Smooth muscle cell (in vitro differentiated cells): ENCODE results near the gene ZNF780B. TPM values are rescaled to one million over a fixed set of nuclear protein-coding genes. Genes with fewer than 3 reads are reported as not detected.

Experiments
- DNase-seq: peaks from one replicate; lab custom pipeline; 2025; ENCODE audit not compliant: unreplicated experiment; lab: John Stamatoyannopoulos, UW
- H2AFZ ChIP-seq: fragments of 200-600 bp; sonication (generic); 2 replicates; pipeline ENCODE4 v1.6.0; 2016; ENCODE audit warnings: antibody characterized with exemption, low read depth, mild to moderate bottlenecking
- H3F3A ChIP-seq: fragments of 200-600 bp; sonication (generic); 2 replicates; pipeline ENCODE4 v1.6.0; 2017; ENCODE audit warnings: antibody characterized with exemption, low read depth
- H3K27ac ChIP-seq: fragments of 200-600 bp; sonication (generic); 2 replicates; pipeline ENCODE4 v1.5.1; 2016; ENCODE audit warnings: low read depth, mild to moderate bottlenecking
- H3K27me3 ChIP-seq: fragments of 200-600 bp; sonication (generic); 2 replicates; pipeline ENCODE4 v1.6.1; 2016; ENCODE audit warnings: low read depth, mild to moderate bottlenecking
- H3K36me3 ChIP-seq: fragments of 200-600 bp; sonication (generic); 2 replicates; pipeline ENCODE4 v1.5.1; 2016; ENCODE audit warnings: low read depth
- H3K4me1 ChIP-seq: fragments of 200-600 bp; sonication (generic); 2 replicates; pipeline ENCODE4 v1.5.1; 2016; ENCODE audit warnings: low read depth
- H3K4me2 ChIP-seq: fragments of 200-600 bp; sonication (generic); 2 replicates; pipeline ENCODE4 v1.6.0; 2016; ENCODE audit warnings: mild to moderate bottlenecking
- H3K4me3 ChIP-seq: fragments of 200-600 bp; sonication (generic); 2 replicates; pipeline ENCODE4 v1.5.1; 2016; ENCODE audit warnings: mild to moderate bottlenecking
- H3K79me2 ChIP-seq: fragments of 200-600 bp; sonication (generic); 2 replicates; pipeline ENCODE4 v1.6.0; 2016; ENCODE audit warnings: low read depth, mild to moderate bottlenecking
- H3K9ac ChIP-seq: fragments of 200-600 bp; sonication (generic); 2 replicates; pipeline ENCODE4 v1.6.0; 2016; ENCODE audit warnings: low read depth
- H3K9me3 ChIP-seq: fragments of 200-600 bp; sonication (generic); replicated peaks from 2 replicates; pipeline ENCODE4 v1.5.1; 2016; ENCODE audit warnings: low read depth
- H4K20me1 ChIP-seq: fragments of 200-600 bp; sonication (generic); 2 replicates; pipeline ENCODE4 v1.6.0; 2016; ENCODE audit warnings: low read depth
- CTCF ChIP-seq: fragments of 200-600 bp; sonication (generic); IDR thresholded peaks from 2 replicates; pipeline ENCODE4 v1.5.1; 2017; ENCODE audit warnings: borderline replicate concordance, mild to moderate bottlenecking, antibody characterized with exemption; ENCODE audit not compliant: insufficient read depth, poor library complexity, severe bottlenecking
- WGBS: methylation state at CpG from one replicate; pipeline ENCODE4 v1.1.7; 2016; ENCODE audit warnings: low lambda C conversion rate; 5-methylcytosine and 5-hydroxymethylcytosine counted together
- polyA plus RNA-seq: library from polyadenylated mRNA; unstranded; fragments of >200 nt; fragmentation: Nextera tagmentation; extraction: Ambion mirVana; gene quantifications from 2 replicates; pipeline ENCODE4 v1.2.1, GENCODE V29; 2016
- total RNA-seq: library from RNA; depleted of rRNA; stranded (reverse); fragments of >200 nt; gene quantifications from 2 replicates; pipeline ENCODE4 v1.2.3, GENCODE V29; 2014

Gene ZNF780B
- total RNA-seq (5.0 and 12.9 TPM in 2 replicates), polyA plus RNA-seq (1.4 and 1.6 TPM in 2 replicates)

DNA sequence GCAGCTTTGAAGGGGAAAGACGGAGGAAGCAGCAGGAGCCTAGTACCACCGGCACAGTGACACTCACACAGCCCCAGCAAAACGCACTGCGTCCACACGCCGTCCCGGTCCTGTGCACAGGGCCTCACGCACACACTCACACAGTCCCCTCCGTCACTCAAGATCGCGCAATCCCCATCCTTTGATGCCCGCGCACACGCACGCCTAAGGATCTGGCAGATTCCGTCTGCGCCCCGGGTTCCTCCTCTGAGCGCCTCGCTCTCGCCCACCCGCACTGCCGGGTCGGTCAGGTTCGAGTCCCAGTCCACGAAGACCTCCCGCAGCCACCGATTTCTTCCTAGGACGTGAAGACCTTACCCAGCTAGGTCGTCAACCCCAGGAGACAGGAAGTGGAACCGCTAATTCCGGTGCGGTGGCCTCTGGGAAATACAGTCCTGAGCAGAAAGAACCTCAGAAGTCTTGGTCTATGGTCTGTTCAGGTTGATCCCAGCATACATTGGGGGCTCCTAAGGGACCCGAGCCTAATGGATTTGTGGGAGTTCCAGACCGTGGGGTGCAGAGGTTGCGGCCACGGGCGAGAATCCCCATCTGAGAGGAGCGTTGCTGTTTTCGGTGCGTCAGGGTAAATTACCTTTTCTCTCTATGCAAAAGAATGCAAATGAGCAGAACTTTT, at the start of gene ZNF780B:
Gene ZNF780B, minus strand, starts transcription at position 400 of the 673 bp plus-strand sequence. CDS start 5,899 bp downstream, outside the sequence.
- H3K36me3 ChIP-seq = peaks cover 7% of the 10 kb centered on the region
- WGBS = 2% methylated on average over 41 of the region's 41 CpGs
- H3K4me1 ChIP-seq = peaks cover 7% of the 10 kb centered on the region
- H4K20me1 ChIP-seq = no peaks in the 10 kb centered on the region
- H3K27me3 ChIP-seq = no peaks in the 10 kb centered on the region
- H3K4me2 ChIP-seq = peak within 1 kb of the TSS; percentile 98
- peak within 1 kb of the TSS; percentile 18 for H3K27ac ChIP-seq
- H3K79me2 ChIP-seq = peaks cover 34% of the 10 kb centered on the region
- peak within 1 kb of the TSS; percentile 95 for H2AFZ ChIP-seq
- TF ChIP-seq CTCF = no peak
- H3K9ac ChIP-seq = peak within 1 kb of the TSS; percentile 42
- H3K4me3 ChIP-seq = peak within 1 kb of the TSS; percentile 87
- DNase-seq = no peak
- H3F3A ChIP-seq = no peaks in the 10 kb centered on the region
- H3K9me3 ChIP-seq = peaks cover 11% of the 10 kb centered on the region

DNA sequence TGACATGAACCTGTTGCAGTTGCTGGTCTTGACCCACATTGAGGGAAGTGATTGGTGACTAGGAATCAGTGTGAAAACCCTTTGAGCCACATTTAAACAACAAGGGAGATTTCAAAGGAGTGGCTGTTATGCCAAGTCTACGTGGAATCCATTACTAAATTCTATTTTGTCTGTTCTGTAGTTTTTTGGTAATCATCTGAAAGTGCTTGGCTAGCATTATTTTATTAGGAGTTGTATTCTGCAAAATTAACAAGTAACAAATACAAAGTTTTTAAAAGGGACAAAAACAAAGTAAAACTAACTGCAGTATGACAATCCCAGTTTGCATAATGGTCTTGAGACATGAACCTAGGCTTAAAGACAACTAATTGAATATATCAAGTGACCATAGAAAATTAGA, 48.7 kb upstream of the ZNF780B start:
- no peak overlapping the region for H3K27ac ChIP-seq
- no peaks in the 10 kb centered on the region for H3K79me2 ChIP-seq
- no peaks in the 10 kb centered on the region for H3F3A ChIP-seq
- H3K9ac ChIP-seq = no peak overlapping the region
- no peaks in the 10 kb centered on the region for H4K20me1 ChIP-seq
- 44% methylated on average over 1 of the region's 1 CpG for WGBS
- no peak overlapping the region for H2AFZ ChIP-seq
- H3K4me1 ChIP-seq = no peaks in the 10 kb centered on the region
- no peak overlapping the region for H3K4me3 ChIP-seq
- H3K36me3 ChIP-seq = no peaks in the 10 kb centered on the region
- H3K9me3 ChIP-seq = no peaks in the 10 kb centered on the region
- no peak for TF ChIP-seq CTCF
- no peak overlapping the region for H3K4me2 ChIP-seq
- no peaks in the 10 kb centered on the region for H3K27me3 ChIP-seq
- DNase-seq = no peak

- Histone ChIP-seq H3K9me3 (no peaks in the 10 kb centered on the region), H2AFZ (no peak overlapping the region), H4K20me1 (no peaks in the 10 kb centered on the region), H3K36me3 (no peaks in the 10 kb centered on the region), H3K4me2 (no peak overlapping the region), H3K79me2 (no peaks in the 10 kb centered on the region), H3K27me3 (no peaks in the 10 kb centered on the region), H3K27ac (no peak overlapping the region), H3K4me3 (no peak overlapping the region), H3K4me1 (no peaks in the 10 kb centered on the region), H3F3A (no peaks in the 10 kb centered on the region), H3K9ac (no peak overlapping the region)
- no peak for DNase-seq
- no peak for TF ChIP-seq CTCF
- 90% methylated on average over 4 of the region's 4 CpGs for WGBS
Measured at GRCh38 chr19:40103600-40103999, 47.6 kb upstream of the ZNF780B start.

- WGBS = 91% methylated on average over 1 of the region's 1 CpG
- Histone ChIP-seq H3K27ac (no peak overlapping the region), H2AFZ (no peak overlapping the region), H3F3A (no peaks in the 10 kb centered on the region), H3K9me3 (no peaks in the 10 kb centered on the region), H3K4me2 (no peak overlapping the region), H3K36me3 (no peaks in the 10 kb centered on the region), H3K4me3 (no peak overlapping the region), H3K4me1 (no peaks in the 10 kb centered on the region), H4K20me1 (no peaks in the 10 kb centered on the region), H3K9ac (no peak overlapping the region), H3K79me2 (no peaks in the 10 kb centered on the region), H3K27me3 (no peaks in the 10 kb centered on the region)
- TF ChIP-seq CTCF = no peak
- DNase-seq = no peak
Measured at GRCh38 chr19:40101813-40102212, 45.8 kb upstream of the ZNF780B start.
